BLaER1 treated with 17β-estradiol and CSF1 and Interleukin-3, amounts not matched to agents 10 nM and 100 nM (cell line): ENCODE measurements around the gene TBC1D16.
"Not testable (repeated sequence)": the region's sequence is repeated elsewhere in the genome, so short reads cannot be mapped to it uniquely, and the experiment has no call there.

Experiments
- H3K27ac ChIP-seq, 11 experiments: shearing (Covaris generic); formaldehyde crosslinking; 2 replicates each; pipeline ENCODE4 v1.8.1; 2022
- H3K27me3 ChIP-seq, 11 experiments: shearing (Covaris generic); formaldehyde crosslinking; 2 replicates each; pipeline ENCODE4 v1.8.1; 2022
- H3K36me3 ChIP-seq, 11 experiments: shearing (Covaris generic); formaldehyde crosslinking; 2 replicates each; pipeline ENCODE4 v1.8.1; 2022
- H3K4me1 ChIP-seq, 10 experiments: shearing (Covaris generic); formaldehyde crosslinking; 2 replicates each; pipeline ENCODE4 v1.8.1; 2022
- H3K4me2 ChIP-seq, 11 experiments: shearing (Covaris generic); formaldehyde crosslinking; 2 replicates each; pipeline ENCODE4 v1.8.1; 2022
- H3K4me3 ChIP-seq, 10 experiments: shearing (Covaris generic); formaldehyde crosslinking; 2 replicates each; pipeline ENCODE4 v1.8.1; 2022
- H3K9ac ChIP-seq, 11 experiments: shearing (Covaris generic); formaldehyde crosslinking; 2 replicates each; pipeline ENCODE4 v1.8.1; 2022
- H3K9me3 ChIP-seq, 11 experiments: shearing (Covaris generic); formaldehyde crosslinking; replicated peaks in 1 of 11; 2 replicates each; pipeline ENCODE4 v1.8.1; 2022
- H4K20me1 ChIP-seq, 11 experiments: shearing (Covaris generic); formaldehyde crosslinking; 2 replicates each; pipeline ENCODE4 v1.8.1; 2022
- Cebpa-rat ChIP-seq, 11 experiments: shearing (Covaris generic); IDR thresholded peaks; 2 replicates each; pipeline ENCODE4 v1.8.1; 2022

The TBC1D16 gene

DNA sequence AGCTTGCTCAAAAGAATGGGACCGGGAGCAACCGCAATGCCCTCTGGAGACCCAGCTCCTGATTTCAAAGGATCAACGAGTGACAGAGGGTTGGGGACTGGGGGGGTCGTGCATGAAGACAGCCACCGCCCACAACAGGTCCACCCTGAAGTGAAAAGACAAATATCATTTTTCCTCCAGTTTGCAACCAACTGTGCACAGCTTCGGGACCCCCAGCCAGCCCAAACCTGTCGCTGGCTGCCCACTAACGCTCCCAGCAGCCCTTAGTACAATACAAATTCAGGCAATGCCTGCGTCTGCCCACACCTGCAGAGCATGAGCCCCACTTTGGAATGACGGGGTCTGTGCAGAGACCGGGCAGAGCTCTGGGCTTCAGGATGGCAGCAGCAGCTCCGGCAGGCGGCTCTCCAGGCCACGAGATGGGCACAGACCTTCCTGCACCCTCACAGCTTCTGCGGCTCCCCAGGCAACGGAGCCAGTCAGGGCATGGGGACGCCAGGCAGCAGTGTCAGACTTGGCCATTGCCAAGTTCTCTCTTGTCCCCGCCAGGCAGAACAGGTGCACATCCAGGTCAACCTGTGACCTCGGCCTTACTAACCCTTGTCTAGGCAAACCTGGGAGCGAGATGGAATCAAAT, 60.1 kb downstream of the TBC1D16 start:
- Histone ChIP-seq H3K27me3 (no peaks in the 10 kb centered on the region), H3K9ac (peak overlapping the region in 1 of 11 experiments; percentile 5; a peak in 2 of 22 replicates), H3K36me3 (peaks cover 0 to 21% (median 3%) of the 10 kb centered on the region in 11 experiments; a peak in 5 of 22 replicates), H3K27ac (no peak overlapping the region), H3K4me2 (peak overlapping the region in 10 of 11 experiments; percentile 21 to 91 (median 76); a peak in 18 of 22 replicates), H3K9me3 (no peaks in the 10 kb centered on the region), H3K4me1 (peaks cover 10 to 90% (median 78%) of the 10 kb centered on the region in 10 experiments), H4K20me1 (peaks cover 3 to 66% (median 53%) of the 10 kb centered on the region in 11 experiments; a peak in 19 of 22 replicates), H3K4me3 (no peak overlapping the region; a peak in 1 of 20 replicates)
- TF ChIP-seq Cebpa-rat (IDR thresholded peaks at IDR 0.05), result no peak

DNA sequence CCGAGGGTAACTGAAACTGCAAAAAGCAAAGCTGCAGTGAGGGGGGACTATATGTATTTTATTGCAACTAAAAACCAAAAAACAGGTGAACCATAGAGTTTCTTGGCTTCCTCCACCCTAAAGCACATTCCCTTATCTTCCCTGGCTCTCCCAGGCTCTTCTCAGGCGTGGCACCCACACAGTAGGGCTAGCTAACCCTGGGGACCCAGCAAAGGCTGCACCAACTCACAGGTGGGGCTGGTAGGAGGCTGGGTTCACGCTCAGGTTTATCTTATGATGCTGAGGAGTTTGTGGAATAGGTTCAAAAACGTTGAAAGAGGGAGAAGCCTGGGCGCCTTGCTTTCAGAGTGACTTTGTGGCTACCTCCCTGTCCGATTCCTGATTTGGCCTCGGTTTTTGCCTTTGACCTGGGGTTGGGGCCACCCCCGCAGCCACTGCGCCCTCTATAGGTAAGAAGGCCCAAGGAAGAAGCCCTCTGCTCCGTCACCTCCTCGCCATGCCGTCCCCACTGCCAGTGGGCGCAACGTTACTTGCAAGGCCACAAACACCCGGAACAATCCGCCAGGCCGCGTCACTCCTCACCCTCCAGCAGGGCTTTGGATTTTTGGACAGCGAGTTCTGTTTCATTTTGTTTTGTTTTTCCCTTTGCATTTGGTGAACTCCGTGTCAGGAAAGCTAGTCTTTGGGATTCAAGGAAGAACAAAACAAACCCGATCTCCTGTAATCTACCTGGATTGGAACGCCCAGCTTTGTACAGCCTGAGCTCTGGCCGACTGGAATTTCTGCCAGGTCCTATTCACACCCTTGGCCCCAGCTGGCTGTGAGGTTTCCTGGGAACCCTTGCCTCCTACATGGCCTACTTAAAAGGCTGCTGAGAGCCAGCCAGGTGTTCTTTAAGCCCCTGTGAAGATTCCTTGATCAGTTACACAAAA, 60.8 kb downstream of the TBC1D16 start:
- Histone ChIP-seq H3K27ac (no peak overlapping the region), H3K4me1 (peaks cover 10 to 90% (median 71%) of the 10 kb centered on the region in 10 experiments), H3K36me3 (peaks cover 0 to 21% (median 3%) of the 10 kb centered on the region in 11 experiments; a peak in 5 of 22 replicates), H3K27me3 (no peaks in the 10 kb centered on the region), H4K20me1 (peaks cover 3 to 58% (median 45%) of the 10 kb centered on the region in 11 experiments; a peak in 19 of 22 replicates), H3K4me2 (peak overlapping the region in 9 of 11 experiments; percentile 60 to 91 (median 77); a peak in 17 of 22 replicates), H3K4me3 (no peak overlapping the region; a peak in 1 of 20 replicates), H3K9ac (peak overlapping the region in 1 of 11 experiments; percentile 5; a peak in 1 of 22 replicates), H3K9me3 (no peaks in the 10 kb centered on the region)
- TF ChIP-seq Cebpa-rat (IDR thresholded peaks at IDR 0.05), result no peak

DNA sequence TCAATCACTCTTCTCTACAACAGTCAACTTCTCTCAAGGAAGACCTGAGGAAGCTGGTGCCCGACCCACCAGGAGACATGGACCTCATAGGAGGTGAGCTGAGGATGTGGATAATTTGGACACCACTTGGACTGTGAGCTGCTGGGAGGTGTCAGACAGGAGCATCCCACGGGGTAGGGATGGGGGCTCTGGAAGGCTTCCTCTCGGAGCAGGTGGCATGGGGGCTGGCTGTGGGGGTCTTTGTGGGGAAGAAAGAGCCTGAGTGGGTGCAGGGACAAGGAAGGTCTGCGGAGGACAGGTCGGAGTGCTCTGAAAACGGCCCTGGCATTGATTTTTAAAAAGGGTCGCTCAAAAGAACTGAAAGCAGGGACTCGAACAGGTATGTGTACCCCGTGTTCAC, 64.0 kb downstream of the TBC1D16 start:
- no peaks in the 10 kb centered on the region for H3K27me3 ChIP-seq
- H3K4me3 ChIP-seq, result no peak overlapping the region
- H3K27ac ChIP-seq, result no peak overlapping the region
- peak overlapping the region in 6 of 11 experiments; percentile 13 to 34 (median 22); a peak in 8 of 22 replicates for H3K4me2 ChIP-seq
- TF ChIP-seq Cebpa-rat (IDR thresholded peaks at IDR 0.05), result no peak
- peaks cover 0 to 28% (median 18%) of the 10 kb centered on the region in 11 experiments; a peak in 19 of 22 replicates for H4K20me1 ChIP-seq
- H3K4me1 ChIP-seq, result peaks cover 11 to 88% (median 68%) of the 10 kb centered on the region in 10 experiments
- no peak overlapping the region for H3K9ac ChIP-seq
- no peaks in the 10 kb centered on the region for H3K9me3 ChIP-seq
- H3K36me3 ChIP-seq, result peaks cover 0 to 13% (median 3%) of the 10 kb centered on the region in 11 experiments; a peak in 5 of 22 replicates

DNA sequence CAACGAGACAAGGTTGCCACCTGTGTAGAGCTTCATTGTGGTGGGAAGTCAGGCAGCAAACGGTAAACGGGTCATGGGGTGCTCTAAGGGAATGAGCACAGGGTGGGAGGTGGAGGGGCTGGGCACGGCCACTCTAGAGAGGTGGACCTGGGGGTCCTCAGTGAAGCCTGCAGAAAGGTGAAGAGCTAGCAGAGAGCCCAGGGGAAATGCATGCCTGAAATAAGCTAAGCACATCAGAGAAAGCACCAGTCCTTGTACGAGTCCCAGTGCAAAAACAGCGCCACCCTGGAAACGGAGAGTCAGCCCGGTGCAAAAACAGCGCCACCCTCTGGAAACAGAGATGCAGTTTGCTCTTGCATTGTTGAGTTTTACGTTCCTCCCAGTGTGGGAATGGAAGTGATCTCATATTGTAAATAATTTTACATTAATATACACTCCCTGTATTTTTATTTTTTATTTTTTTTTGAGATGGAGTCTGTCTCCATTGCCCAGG, 65.0 kb downstream of the TBC1D16 start:
- Histone ChIP-seq H3K27ac (no peak overlapping the region), H3K4me3 (no peak overlapping the region), H3K36me3 (peaks cover 0 to 13% (median 3%) of the 10 kb centered on the region in 11 experiments; a peak in 5 of 22 replicates), H3K27me3 (no peaks in the 10 kb centered on the region), H3K9me3 (no peaks in the 10 kb centered on the region), H3K4me1 (peaks cover 14 to 88% (median 68%) of the 10 kb centered on the region in 10 experiments), H3K9ac (no peak overlapping the region), H3K4me2 (peak overlapping the region in 5 of 11 experiments; percentile 13 to 40 (median 26); a peak in 9 of 22 replicates), H4K20me1 (peaks cover 0 to 21% (median 8%) of the 10 kb centered on the region in 11 experiments; a peak in 15 of 22 replicates)
- TF ChIP-seq Cebpa-rat (IDR thresholded peaks at IDR 0.05), result no peak

DNA sequence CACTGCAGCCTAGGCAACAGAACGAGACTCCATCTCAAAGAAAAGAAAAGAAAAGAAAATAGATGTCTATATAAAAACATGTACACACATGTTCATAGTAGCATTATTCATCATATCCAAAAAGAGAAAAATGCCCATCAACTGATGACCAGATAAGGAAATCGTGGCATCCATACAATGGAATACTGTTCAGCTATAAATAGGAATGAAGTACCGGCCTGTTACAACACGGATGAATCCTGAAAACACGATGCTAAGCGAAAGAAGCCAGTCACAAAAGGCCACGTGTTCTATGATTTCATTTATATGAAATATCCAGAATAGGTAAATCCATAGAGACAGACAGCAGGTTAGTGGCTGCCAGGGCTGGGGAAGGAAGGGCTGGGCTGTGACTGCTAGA, 65.8 kb downstream of the TBC1D16 start:
- H3K4me2 ChIP-seq, result peak overlapping the region in 4 of 11 experiments; percentile 13 to 40 (median 28); a peak in 7 of 22 replicates
- H3K4me3 ChIP-seq, result no peak overlapping the region
- H3K9me3 ChIP-seq, result no peaks in the 10 kb centered on the region
- TF ChIP-seq Cebpa-rat (IDR thresholded peaks at IDR 0.05), result no peak
- H3K9ac ChIP-seq, result no peak overlapping the region
- peaks cover 0 to 14% (median 1%) of the 10 kb centered on the region in 11 experiments; a peak in 7 of 22 replicates for H4K20me1 ChIP-seq
- H3K4me1 ChIP-seq, result peaks cover 17 to 88% (median 68%) of the 10 kb centered on the region in 10 experiments
- no peak overlapping the region for H3K27ac ChIP-seq
- no peaks in the 10 kb centered on the region for H3K27me3 ChIP-seq
- H3K36me3 ChIP-seq, result peaks cover 0 to 13% (median 3%) of the 10 kb centered on the region in 11 experiments; a peak in 5 of 22 replicates

DNA sequence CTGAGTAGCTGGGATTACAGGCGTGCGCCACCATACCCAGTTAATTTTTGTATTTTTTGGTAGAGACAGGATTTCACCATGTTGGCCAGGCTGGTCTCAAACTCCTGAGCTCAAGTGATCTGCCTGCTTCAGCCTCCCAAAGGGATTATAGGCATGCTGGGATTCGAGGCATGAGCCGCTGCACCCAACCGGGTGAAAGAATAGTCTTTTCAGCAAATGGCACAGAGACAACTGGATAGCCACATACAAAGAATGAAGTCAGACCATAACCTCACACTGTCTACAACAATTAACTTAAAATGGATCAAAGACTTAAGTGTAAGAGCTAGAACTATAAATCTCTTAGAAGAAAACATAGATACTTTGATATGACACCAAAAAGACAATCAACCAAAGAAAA, 67.6 kb downstream of the TBC1D16 start:
- H3K4me3 ChIP-seq, result no peak overlapping the region
- peak overlapping the region in 5 of 11 experiments; percentile 10 to 75 (median 56); a peak in 6 of 22 replicates for H3K27ac ChIP-seq
- H3K9me3 ChIP-seq, result no peaks in the 10 kb centered on the region
- TF ChIP-seq Cebpa-rat (IDR thresholded peaks at IDR 0.05), result no peak
- H3K27me3 ChIP-seq, result no peaks in the 10 kb centered on the region
- no peak overlapping the region for H3K9ac ChIP-seq
- peaks cover 0 to 7% (median 0%) of the 10 kb centered on the region in 11 experiments; a peak in 2 of 22 replicates for H4K20me1 ChIP-seq
- peaks cover 0 to 13% (median 3%) of the 10 kb centered on the region in 11 experiments; a peak in 5 of 22 replicates for H3K36me3 ChIP-seq
- peak overlapping the region in 8 of 11 experiments; percentile 33 to 96 (median 83); a peak in 16 of 22 replicates for H3K4me2 ChIP-seq
- peaks cover 17 to 79% (median 54%) of the 10 kb centered on the region in 10 experiments for H3K4me1 ChIP-seq

DNA sequence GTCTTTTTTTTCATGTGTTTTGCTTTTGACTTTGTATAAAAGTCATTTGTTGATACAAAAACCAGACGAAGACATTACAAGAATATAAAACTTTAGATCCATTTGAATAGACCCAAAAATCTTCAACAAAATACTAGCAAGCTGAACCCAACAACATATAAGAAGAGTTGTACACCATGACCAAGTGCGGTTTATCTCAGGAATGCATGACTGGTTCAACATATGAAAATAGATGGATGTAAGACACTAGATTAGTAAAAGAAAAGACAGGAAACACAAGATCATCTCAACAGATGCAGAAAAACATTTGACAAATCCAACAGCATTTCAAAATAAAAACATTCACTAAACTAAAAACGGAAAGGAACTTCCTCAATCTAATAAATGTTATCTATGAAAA, 69.0 kb downstream of the TBC1D16 start:
- Histone ChIP-seq H4K20me1 (peaks cover 0 to 7% (median 0%) of the 10 kb centered on the region in 11 experiments; a peak in 2 of 22 replicates), H3K27ac (peak overlapping the region in 8 of 11 experiments; percentile 11 to 75 (median 59); a peak in 14 of 22 replicates), H3K4me2 (peak overlapping the region; percentile 50 to 96 (median 81); a peak in 21 of 22 replicates), H3K36me3 (peaks cover 0 to 3% (median 0%) of the 10 kb centered on the region in 11 experiments; a peak in 4 of 22 replicates), H3K4me3 (peak overlapping the region in 3 of 10 experiments; percentile 11 to 29 (median 18); a peak in 3 of 20 replicates), H3K27me3 (no peaks in the 10 kb centered on the region), H3K4me1 (peaks cover 17 to 70% (median 47%) of the 10 kb centered on the region in 10 experiments), H3K9me3 (peaks cover 0 to 5% (median 3%) of the 10 kb centered on the region in 11 experiments; a peak in 15 of 22 replicates), H3K9ac (peak overlapping the region in 3 of 11 experiments; percentile 23 to 67 (median 56); a peak in 6 of 22 replicates)
- no peak for TF ChIP-seq Cebpa-rat (IDR thresholded peaks at IDR 0.05)

DNA sequence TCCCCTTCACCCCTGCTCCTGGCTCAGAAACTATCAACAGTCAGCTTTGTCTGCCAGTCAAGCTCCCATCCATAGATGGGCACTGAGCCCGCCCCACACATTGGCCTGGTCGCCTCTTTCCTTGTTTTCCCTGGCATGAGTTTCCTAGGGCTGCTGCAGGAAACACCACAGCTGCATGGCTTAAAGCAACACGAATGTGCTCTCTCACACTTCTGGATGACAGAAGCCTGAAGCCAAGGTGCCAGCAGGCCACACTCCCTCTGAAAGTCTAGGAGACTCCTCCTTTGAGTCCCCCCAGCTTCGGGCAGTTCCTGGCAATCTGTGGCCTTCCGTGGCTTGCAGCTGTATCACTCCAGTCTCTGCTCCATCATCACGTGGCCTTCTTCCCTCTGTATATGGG, 69.9 kb downstream of the TBC1D16 start:
- TF ChIP-seq Cebpa-rat (IDR thresholded peaks at IDR 0.05), result no peak
- peak overlapping the region; percentile 50 to 96 (median 81) for H3K4me2 ChIP-seq

DNA sequence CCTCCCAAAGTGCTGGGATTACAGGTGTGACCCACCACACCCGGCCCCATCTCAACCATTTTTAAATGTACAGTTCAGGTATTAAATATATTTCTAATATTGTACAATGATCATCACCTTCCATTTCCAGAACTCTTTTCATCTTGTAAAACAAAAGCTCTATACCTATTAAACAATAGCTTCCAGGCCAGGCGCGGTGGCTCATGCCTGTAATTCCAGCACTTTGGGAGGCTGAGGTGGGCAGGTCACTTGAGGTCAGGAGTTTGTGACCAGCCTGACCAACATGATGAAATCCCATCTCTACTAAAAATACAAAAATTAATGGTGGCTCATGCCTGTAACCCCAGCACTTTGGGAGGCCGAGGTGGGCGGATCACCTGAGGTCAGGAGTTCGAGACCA, 73.2 kb downstream of the TBC1D16 start:
- H3K4me2 ChIP-seq, H3K36me3 ChIP-seq, H3K27ac ChIP-seq, H3K4me3 ChIP-seq, H3K27me3 ChIP-seq, H3K9ac ChIP-seq, H4K20me1 ChIP-seq: not testable (repeated sequence)
- Histone ChIP-seq H3K9me3 (peaks cover 6 to 13% (median 10%) of the 10 kb centered on the region in 11 experiments; a peak in 21 of 22 replicates), H3K4me1 (peaks cover 17 to 35% (median 27%) of the 10 kb centered on the region in 10 experiments)

More for the DNA sequence above, 69.9 kb downstream of the TBC1D16 start:
- H3K27me3 ChIP-seq, result no peaks in the 10 kb centered on the region
- peaks cover 6 to 13% (median 10%) of the 10 kb centered on the region in 11 experiments; a peak in 21 of 22 replicates for H3K9me3 ChIP-seq
- peaks cover 17 to 61% (median 43%) of the 10 kb centered on the region in 10 experiments for H3K4me1 ChIP-seq
- H3K27ac ChIP-seq, result peak overlapping the region in 8 of 11 experiments; percentile 11 to 75 (median 59); a peak in 14 of 22 replicates
- H4K20me1 ChIP-seq, result peaks cover 0 to 7% (median 0%) of the 10 kb centered on the region in 11 experiments; a peak in 2 of 22 replicates
- peak overlapping the region in 6 of 11 experiments; percentile 7 to 67 (median 42); a peak in 7 of 22 replicates for H3K9ac ChIP-seq
- peak overlapping the region in 1 of 10 experiments; percentile 11; a peak in 1 of 20 replicates for H3K4me3 ChIP-seq
- H3K36me3 ChIP-seq, result peaks cover 0 to 6% (median 0%) of the 10 kb centered on the region in 11 experiments; a peak in 1 of 22 replicates

DNA sequence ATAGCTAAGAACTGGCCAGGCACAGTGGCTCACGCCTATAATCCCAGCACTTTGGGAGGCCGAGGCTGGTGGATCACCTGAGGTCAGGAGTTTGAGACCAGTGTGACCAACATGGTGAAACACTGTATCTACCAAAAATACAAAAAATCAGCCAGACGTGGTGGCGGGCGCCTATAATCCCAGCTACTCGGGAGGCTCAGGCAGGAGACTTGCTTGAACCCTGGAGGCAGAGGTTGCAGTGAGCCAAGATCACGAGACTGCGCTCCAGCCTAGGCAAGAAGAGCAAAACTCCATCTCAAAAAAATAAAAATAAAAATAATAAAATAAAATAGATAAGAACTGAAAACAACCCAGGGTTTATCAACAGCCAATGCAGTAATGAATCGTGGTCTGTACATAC, 74.1 kb downstream of the TBC1D16 start:
- not testable (repeated sequence) for H3K27me3 ChIP-seq, H3K4me2 ChIP-seq, H3K36me3 ChIP-seq, H3K4me3 ChIP-seq, H3K27ac ChIP-seq, H3K9ac ChIP-seq
- Histone ChIP-seq H4K20me1 (peaks cover 0 to 10% (median 0%) of the 10 kb centered on the region in 11 experiments; a peak in 3 of 22 replicates), H3K9me3 (peaks cover 6 to 13% (median 10%) of the 10 kb centered on the region in 11 experiments; a peak in 21 of 22 replicates), H3K4me1 (peaks cover 11 to 26% (median 18%) of the 10 kb centered on the region in 10 experiments)
